ENCODE results near the gene ANKS6. TPM values are rescaled to one million over a fixed set of nuclear protein-coding genes. Genes with fewer than 3 reads are reported as not detected.
A peak's percentile ranks its signal among the peaks of the same experiment; 100 is the strongest.

The ANKS6 gene
- total RNA-seq, 1 experiment from 2014 or later, result 46.3 TPM

DNA sequence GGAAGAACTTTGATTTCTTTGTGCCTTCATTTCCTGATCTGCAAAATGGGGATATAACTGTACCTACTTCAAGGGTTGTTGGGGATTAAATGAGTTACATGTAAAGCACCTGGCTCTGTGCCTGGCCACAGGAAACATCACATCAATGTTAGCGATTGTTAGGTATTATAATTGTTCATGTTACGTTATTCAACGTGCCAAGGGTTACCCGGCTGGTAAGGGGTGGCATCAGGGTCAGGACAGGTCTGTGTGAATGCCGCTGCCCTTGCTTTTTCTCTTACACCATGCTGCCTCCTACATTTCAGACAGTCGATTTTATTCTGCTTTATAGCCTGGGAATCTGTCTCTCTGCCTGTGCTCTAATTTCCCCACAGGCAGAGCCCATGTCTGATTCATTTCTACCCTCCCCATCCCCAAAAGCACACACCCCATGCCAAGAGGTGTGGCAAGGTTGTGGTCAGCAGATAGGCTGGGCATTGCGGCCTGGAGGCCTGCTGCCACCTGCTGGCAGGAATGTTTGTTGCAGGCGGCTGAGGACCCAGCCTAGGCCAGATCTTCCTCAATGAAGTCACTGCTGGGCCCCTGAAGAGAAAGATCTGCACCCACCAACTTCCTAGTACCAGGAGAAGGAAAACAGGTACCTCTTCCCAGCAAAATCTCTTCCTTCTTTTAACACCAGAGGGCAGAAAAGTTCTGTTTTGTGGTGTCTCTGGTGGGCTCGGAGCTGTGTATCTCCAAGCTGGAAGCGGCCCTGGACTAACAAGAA lies 5.3 kb downstream of the ANKS6 start:
- no peak overlapping the region for H4K8ac ChIP-seq (replicated peaks; ENCODE audit: insufficient read length, low read depth, low read length)
- H3K18ac ChIP-seq (ENCODE audit: insufficient read length, low read depth, low read length), result no peak overlapping the region
- H4K5ac ChIP-seq (ENCODE audit: insufficient read length, low read depth, low read length), result no peak overlapping the region
- peak; percentile 90 for DNase-seq
- H3K27ac ChIP-seq (ENCODE audit: insufficient read length, low read depth, low read length), result peak overlapping the region; percentile 19
- H3K56ac ChIP-seq (ENCODE audit: insufficient read length, low read depth, low read length), result no peak overlapping the region
- peaks cover 4% of the 10 kb centered on the region for H4K20me1 ChIP-seq (ENCODE audit: control insufficient read depth, insufficient read depth, insufficient read length)
- no peaks in the 10 kb centered on the region for H3K27me3 ChIP-seq (ENCODE audit: insufficient read depth, low read length)
- H3K9ac ChIP-seq (ENCODE audit: extremely low read depth, insufficient read length, low read length), result no peak overlapping the region
- Mint-ChIP-seq H3K27me3 (ENCODE audit: low read depth) (no peaks in the 10 kb centered on the region), H3K36me3 (ENCODE audit: insufficient read depth in 1 of 3, low read depth in 3 of 3) (peaks cover 24 to 43% (median 35%) of the 10 kb centered on the region in 3 experiments), H3K9me3 (no peaks in the 10 kb centered on the region; a peak in 1 of 5 replicates), H3K27ac (peak overlapping the region; percentile 75 to 97 (median 82); a peak in 5 of 7 replicates), H3K4me1 (peaks cover 35 to 38% of the 10 kb centered on the region in 2 experiments), H3K4me3 (no peak overlapping the region)
- H3K14ac ChIP-seq (ENCODE audit: insufficient read depth, low read length), result no peak overlapping the region
- no peak overlapping the region for H3K4ac ChIP-seq (ENCODE audit: low read depth, low read length)
- no peak overlapping the region for H4K91ac ChIP-seq (ENCODE audit: insufficient read length, low read depth, low read length)
- peaks cover 6% of the 10 kb centered on the region; the same call in 1 of the 2 replicates for H3K79me2 ChIP-seq (ENCODE audit: insufficient read depth, low read length)
- H3K4me2 ChIP-seq (ENCODE audit: insufficient read depth, insufficient read length, low read length), result no peak overlapping the region
- no peak overlapping the region for H2BK20ac ChIP-seq (ENCODE audit: low read depth, low read length, poor library complexity, severe bottlenecking)
- H2BK12ac ChIP-seq (ENCODE audit: insufficient read length, low read depth, low read length), result no peak overlapping the region
- peaks cover 7% of the 10 kb centered on the region for H3K79me1 ChIP-seq (ENCODE audit: insufficient read depth, low read depth, low read length, poor library complexity, severe bottlenecking)
- TF ChIP-seq, protein P1, sequence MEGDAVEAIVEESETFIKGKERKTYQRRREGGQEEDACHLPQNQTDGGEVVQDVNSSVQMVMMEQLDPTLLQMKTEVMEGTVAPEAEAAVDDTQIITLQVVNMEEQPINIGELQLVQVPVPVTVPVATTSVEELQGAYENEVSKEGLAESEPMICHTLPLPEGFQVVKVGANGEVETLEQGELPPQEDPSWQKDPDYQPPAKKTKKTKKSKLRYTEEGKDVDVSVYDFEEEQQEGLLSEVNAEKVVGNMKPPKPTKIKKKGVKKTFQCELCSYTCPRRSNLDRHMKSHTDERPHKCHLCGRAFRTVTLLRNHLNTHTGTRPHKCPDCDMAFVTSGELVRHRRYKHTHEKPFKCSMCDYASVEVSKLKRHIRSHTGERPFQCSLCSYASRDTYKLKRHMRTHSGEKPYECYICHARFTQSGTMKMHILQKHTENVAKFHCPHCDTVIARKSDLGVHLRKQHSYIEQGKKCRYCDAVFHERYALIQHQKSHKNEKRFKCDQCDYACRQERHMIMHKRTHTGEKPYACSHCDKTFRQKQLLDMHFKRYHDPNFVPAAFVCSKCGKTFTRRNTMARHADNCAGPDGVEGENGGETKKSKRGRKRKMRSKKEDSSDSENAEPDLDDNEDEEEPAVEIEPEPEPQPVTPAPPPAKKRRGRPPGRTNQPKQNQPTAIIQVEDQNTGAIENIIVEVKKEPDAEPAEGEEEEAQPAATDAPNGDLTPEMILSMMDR (conservative IDR thresholded peaks at IDR 0.05), result peak; percentile 99
- no peak overlapping the region for H2AK5ac ChIP-seq (ENCODE audit: insufficient read length, low read length)
- peaks cover 4% of the 10 kb centered on the region for H3K23me2 ChIP-seq (ENCODE audit: insufficient read length, low read depth, low read length, poor library complexity, severe bottlenecking)
- H2AFZ ChIP-seq (ENCODE audit: low read length), result no peak overlapping the region
- no peak overlapping the region for H2BK5ac ChIP-seq (ENCODE audit: insufficient read length, low read length)
- H3K23ac ChIP-seq (ENCODE audit: insufficient read length, low read depth, low read length), result no peak overlapping the region
- H3K9me3 ChIP-seq (ENCODE audit: control insufficient read depth, low read depth, low read length), result no peaks in the 10 kb centered on the region
- no peak overlapping the region for H2BK15ac ChIP-seq (ENCODE audit: low read depth, low read length)
- WGBS (ENCODE audit: extremely low coverage, insufficient read length, low lambda C conversion rate), result no CpG with 5 or more reads among the region's 10 CpGs
- H3K4me1 ChIP-seq (ENCODE audit: insufficient read depth, low read length), result peaks cover 4% of the 10 kb centered on the region; the same call in 1 of the 2 replicates
- H3T11ph ChIP-seq (ENCODE audit: low read length), result no peak overlapping the region
- H2BK120ac ChIP-seq (ENCODE audit: low read depth, low read length, poor library complexity, severe bottlenecking), result no peak overlapping the region
